ENCODE data around the gene RPS27L. TPM values are rescaled to one million over a fixed set of nuclear protein-coding genes. Genes with fewer than 3 reads are reported as not detected.

Gene RPS27L
- total and polyA plus RNA-seq, 2 of the 8 experiments (the other 6 are each of a cell fraction or from before 2014, with no cell fraction given) = 115 to 143 TPM

GRCh38 chr15:63166219-63166618 is 8.9 kb upstream of the RPS27L start:
- Histone ChIP-seq H3K4ac (replicated peaks; ENCODE audit: insufficient read length, low read depth, low read length) (no peak overlapping the region), H3K9ac (replicated peaks in 1 of 4; ENCODE audit: extremely low read depth in 1 of 4, low read depth in 3 of 4, low read length in 3 of 4) (no peak overlapping the region), H2BK5ac (ENCODE audit: low read depth, low read length) (no peak overlapping the region), H3K4me1 (replicated peaks in 1 of 4; ENCODE audit: control insufficient read depth in 3 of 4, insufficient read depth in 4 of 4, low read length in 3 of 4) (no peaks in the 10 kb centered on the region), H2BK120ac (replicated peaks; ENCODE audit: low read depth, low read length) (no peak overlapping the region), H2BK12ac (ENCODE audit: low read depth, low read length) (no peak overlapping the region), H3K56ac (replicated peaks; ENCODE audit: insufficient read length, low read depth, low read length) (no peak overlapping the region), H3K18ac (ENCODE audit: extremely low read depth, low read length) (no peak overlapping the region), H3K27ac (ENCODE audit: low read depth, low read length) (no peak overlapping the region), H3K4me2 (ENCODE audit: insufficient read depth in 1 of 2, low read depth in 2 of 2, low read length in 2 of 2) (no peak overlapping the region), H3K4me3 (ENCODE audit: extremely low read depth in 1 of 4, insufficient read depth in 2 of 4, low read depth in 3 of 4, low read length in 4 of 4) (no peak overlapping the region), H3K36me3 (ENCODE audit: control insufficient read depth in 2 of 4, insufficient read depth in 4 of 4, low read length in 3 of 4) (no peaks in the 10 kb centered on the region), H3K23ac (ENCODE audit: insufficient read length) (no peak overlapping the region), H2BK15ac (ENCODE audit: low read length) (no peak overlapping the region), H4K5ac (ENCODE audit: insufficient read length, low read depth, low read length) (no peak overlapping the region), H3K9me3 (ENCODE audit: insufficient read depth in 2 of 2, low read depth in 1 of 2, low read length in 1 of 2) (no peaks in the 10 kb centered on the region), H4K91ac (replicated peaks; ENCODE audit: insufficient read length, low read length) (no peak overlapping the region), H3K23me2 (ENCODE audit: low read depth, low read length) (no peaks in the 10 kb centered on the region), H3K79me2 (ENCODE audit: control insufficient read depth in 1 of 2, insufficient read depth in 2 of 2, low read length in 2 of 2) (no peaks in the 10 kb centered on the region), H3K14ac (ENCODE audit: insufficient read length) (no peak overlapping the region), H3K27me3 (replicated peaks in 1 of 4; ENCODE audit: control insufficient read depth in 3 of 4, extremely low read depth in 1 of 4, insufficient read depth in 3 of 4, low read length in 3 of 4) (no peaks in the 10 kb centered on the region), H4K20me1 (replicated peaks in 1 of 2; ENCODE audit: control insufficient read depth in 1 of 2, insufficient read depth in 2 of 2, low read length in 2 of 2) (no peaks in the 10 kb centered on the region), H4K8ac (ENCODE audit: extremely low read depth, insufficient read depth, low read length) (no peak overlapping the region), H2AK5ac (ENCODE audit: low read depth, low read length) (no peak overlapping the region), H2BK20ac (ENCODE audit: low read length) (no peak overlapping the region), H3K79me1 (ENCODE audit: low read depth, low read length) (no peaks in the 10 kb centered on the region), H2AFZ (ENCODE audit: low read length) (no peak overlapping the region)
- DNase-seq (ENCODE audit: low read depth in 1 of 2, low spot score in 2 of 2) (peak in 1 of 2 experiments; percentile 34), FAIRE-seq (no peak)
- POLR2A ChIA-PET (ENCODE audit: partially characterized antibody) = interaction anchor here (1.1 kb wide), 1 partner anchor 8 kb away, joined by 5 read pairs; the partner anchor contains the start of gene RPS27L
- TF ChIP-seq RFX5 (IDR thresholded peaks at IDR 0.05; ENCODE audit: borderline replicate concordance, low read depth, low read length) = no peak
- peak; percentile 25 to 41; a peak in 3 of 4 replicates for TF ChIP-seq RAD21 (IDR thresholded peaks at IDR 0.05 in 1 of 2, conservative IDR thresholded peaks at IDR 0.05 in 1 of 2; ENCODE audit: low read depth in 2 of 2, low read length in 2 of 2)
- CTCF ChIA-PET (ENCODE audit: partially characterized antibody) = interaction anchor here (0.6 to 1.4 kb wide), 5 partner anchors 15 to 223 kb away, joined by 3 to 4 read pairs (median 3); no protein-coding TSS in a partner anchor
- WGBS, 2 experiments (ENCODE audit: extremely low coverage in 1 of 2, insufficient coverage in 1 of 2, insufficient read length in 1 of 2, insufficient replicate concordance in 2 of 2, low coverage in 1 of 2, low lambda C conversion rate in 2 of 2, missing lambda C conversion rate in 1 of 2) = 93% methylated on average over 2 of the region's 2 CpGs; no CpG with 5 or more reads in 1 of the 2 experiments

All from H1 (cell line).